A204.1 (cell line): ENCODE data around the gene GPC6.

Experiments
- FAIRE-seq: peaks from 2 replicates; lab custom pipeline; 2012; peaks lifted over from hg19 to GRCh38; lab: Jason Lieb, UNC

The GPC6 gene

DNA sequence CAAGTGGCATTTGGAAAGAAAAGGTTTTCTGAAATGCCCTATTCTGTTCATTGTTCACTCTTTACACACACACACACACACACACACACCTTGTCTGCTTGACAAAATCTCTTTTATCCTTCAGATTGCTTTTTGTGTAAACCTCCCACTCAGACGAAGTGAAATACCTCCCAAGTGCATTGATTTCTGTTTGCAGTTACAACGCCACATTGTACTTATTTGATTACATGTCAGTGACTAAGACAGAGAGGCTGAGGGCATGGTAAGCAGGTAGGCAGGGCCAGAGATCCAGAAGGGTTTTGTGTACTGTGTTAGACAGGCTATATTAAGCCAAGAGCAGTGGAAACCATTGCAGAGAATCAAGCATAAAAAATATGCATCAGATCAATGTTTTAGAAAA lies 561.8 kb downstream of the GPC6 start:
- no peak for FAIRE-seq

DNA sequence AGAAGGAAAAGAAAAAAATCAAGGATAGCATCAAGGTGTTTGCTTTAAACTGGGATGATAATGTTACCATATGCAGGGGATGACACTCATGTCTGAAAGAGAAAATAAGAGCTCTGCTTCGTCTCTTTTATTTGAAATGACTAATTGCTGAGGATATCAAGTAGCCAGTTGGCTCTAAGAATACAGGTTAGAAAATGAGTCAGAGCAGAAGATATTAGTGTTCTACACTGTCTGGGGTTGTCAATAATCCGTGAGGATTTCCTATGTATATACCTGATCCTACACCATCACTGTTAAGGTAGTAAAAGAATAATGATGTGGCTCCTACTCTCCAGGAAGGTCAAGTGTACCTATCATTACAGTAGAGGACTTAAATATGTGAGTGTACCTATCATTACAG lies 562.5 kb downstream of the GPC6 start:
- FAIRE-seq, result no peak

DNA sequence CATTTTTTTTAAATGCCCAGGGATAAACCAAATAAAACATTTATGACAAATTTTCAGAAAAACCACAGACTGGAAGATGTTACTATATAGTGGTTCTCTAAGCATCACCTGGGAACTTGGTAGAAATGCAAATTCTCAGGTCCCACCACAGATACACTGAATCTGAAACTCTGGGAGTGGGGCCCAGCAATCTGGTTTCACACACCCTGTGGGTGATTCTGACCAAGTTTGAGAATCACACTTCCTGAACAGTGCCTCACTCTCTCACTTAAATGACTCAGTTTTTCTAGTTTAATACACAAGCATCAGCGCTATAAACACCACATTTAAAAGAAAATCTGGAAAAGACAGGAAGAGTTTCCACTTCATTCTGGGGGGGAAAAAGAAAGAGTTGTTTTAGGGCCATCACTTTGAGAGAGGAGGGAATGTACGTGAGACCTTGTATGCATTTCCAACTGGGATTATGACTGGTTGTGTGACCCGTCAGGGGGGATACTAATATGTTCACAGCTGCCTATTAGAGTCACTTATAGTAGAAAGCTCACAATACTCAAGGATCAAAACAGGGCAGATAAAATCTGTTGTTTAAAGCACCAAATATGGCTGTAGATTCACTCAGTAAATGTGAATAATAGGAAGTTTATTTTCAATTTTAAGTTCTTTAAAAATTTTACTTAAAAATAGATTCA lies 567.7 kb downstream of the GPC6 start:
- FAIRE-seq, result no peak

DNA sequence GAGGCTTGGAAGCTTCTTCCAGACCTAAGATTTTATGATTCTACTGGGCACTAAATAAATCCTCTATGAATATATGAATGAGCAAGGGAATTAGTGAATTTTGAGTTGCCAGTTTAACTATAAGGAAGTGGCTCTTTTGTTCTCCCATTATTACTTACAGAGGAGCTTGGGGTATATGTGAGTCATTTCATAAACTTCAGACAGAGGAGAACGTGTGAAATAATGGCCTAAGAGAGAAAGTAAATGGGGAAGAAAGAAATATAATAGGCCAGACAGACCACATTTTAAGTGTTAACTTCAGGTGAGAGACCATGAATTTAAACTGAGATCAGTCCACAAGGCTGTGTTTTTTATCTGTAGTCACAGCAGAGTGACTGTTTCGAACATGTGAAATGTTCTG lies 570.9 kb downstream of the GPC6 start:
- FAIRE-seq, result no peak

DNA sequence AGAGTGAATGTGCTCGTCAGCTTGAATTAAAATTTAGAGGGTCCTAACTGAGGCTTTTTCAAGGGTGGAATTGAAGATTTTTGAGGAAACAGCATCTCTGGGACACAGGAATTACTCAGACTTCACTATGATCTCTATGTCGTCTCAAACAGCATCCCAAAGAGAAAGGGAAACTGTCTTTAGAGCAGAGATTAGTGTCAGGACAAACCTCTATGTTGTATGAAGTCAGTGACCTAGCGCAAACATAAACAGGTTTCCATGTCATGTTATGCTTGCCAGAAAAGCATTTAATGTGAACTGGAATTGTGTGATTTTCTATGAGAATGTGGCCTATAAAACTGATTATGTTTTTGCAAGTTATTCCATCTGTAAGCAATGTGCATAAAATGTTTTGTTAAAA lies 573.7 kb downstream of the GPC6 start:
- FAIRE-seq, result no peak

DNA sequence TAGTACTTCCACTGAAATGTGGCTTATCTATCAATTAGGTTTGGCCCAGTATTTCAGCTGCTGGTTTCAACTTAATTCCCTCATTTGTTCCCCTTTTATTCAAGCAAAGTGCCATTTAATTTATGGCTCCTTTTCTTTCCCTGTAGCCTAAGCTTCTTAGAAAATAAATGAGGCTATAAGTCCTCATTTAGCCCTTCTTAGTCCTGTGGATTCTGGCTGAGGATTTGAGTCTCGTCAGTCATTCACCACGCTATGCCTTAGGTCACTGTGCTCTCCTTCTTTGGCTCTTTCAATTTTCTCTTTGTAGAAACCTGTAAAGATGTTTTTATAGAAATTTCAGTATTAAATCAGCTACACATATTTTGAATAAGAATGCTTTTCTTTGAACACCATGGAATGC lies 579.1 kb downstream of the GPC6 start:
- FAIRE-seq, result no peak

DNA sequence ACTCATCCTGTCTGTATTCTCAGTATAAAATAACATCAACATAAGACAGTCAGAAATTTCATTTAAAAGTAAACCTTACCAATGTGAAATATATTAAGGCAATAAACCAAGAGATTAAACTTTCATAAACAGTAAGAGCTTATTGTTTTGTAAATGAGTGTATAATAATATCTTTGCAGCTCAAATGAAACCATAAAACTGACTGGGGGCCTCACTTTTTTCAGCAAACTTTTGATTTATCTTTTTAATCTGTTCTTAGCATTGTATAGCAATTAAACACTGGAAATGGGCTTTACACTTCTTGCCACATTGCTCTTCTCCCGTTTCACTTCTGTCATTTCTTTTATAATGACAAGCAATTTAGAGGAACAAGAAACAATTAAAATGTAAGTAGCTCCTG lies 580.3 kb downstream of the GPC6 start:
- FAIRE-seq, result no peak

DNA sequence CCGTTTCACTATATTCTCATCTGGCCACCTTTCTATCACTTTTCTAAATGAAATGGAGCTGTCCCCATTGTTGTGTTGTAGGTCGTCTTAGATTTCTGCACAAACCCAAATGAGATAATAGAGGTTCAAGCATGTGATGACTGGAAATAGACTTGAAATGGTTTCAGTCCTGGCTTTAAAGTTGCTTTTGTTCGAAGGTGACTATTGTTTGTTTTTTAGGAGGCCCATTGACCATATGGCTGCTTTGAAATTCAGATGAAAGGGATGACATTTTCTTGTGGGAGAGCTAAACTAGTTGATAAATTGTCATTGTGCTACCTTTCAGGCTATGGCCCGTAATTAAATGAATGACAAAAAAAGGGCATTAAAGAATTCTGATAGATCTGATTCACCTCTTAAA lies 583.7 kb downstream of the GPC6 start:
- no peak for FAIRE-seq

DNA sequence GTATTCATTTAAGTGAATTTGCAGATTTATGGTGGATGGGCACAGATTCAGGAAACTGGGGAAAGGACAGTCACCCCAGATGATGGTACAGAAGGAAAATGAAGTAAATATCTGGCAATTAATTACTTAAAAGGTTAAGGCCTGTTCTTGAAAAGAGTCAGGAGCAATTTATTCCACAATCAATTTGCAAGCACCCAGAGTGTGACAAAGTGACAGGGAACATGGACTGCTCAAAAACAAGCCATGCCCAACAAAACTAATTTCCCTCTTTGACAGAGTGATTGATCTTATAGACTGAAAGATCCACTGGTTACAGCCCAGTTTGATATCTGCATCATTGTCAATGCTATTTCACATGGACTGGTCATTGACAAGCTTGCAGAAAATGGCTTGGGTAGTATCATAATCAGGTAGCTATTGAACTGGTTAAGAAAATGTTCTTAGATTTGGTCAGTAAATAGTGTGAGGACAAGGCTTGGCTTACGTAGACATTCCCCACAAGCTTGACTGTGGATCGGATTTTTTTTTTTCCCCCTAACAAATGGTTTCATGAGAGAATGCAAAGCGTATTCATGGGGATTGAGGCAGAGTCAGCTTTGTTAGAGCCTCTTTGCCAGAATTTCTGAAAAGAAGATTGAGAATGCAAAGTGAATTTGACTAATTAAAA lies 584.6 kb downstream of the GPC6 start:
- no peak for FAIRE-seq

DNA sequence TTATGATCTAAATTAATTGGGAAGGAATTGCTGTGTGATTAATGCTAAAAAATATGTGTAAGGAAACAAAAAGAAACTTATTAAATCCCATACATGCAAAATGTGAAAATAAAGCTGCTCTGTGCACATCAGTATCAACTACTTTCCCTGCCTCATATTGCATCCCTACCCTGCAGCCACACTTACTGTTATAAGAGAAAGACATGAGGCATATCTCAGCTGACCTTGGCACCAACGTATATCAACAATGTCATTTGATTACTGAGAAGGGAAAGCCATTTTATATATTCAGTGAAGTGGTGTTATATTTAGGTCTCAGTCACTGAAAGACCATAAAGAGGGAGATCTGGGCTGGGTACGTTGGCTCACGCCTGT lies 585.1 kb downstream of the GPC6 start:
- FAIRE-seq, result no peak

DNA sequence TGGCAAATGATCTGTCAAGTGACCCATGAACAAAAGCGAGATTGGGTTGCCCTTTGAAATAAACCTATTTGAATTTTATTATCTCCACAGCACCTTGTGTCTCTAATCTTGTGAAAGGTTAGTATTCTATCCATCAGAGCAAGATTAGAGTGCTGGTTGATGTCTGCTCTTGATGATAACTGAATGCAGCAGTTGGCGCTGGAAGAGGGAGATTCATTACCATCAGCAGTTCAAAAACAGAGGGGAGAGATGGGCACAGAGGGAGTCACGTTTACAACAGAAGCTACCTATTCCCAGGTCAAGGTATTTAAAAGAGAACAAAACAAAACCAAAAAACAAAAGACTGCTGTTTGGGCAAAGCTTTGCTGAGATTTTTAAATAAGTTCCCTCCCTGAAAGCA lies 588.1 kb downstream of the GPC6 start:
- FAIRE-seq, result no peak

DNA sequence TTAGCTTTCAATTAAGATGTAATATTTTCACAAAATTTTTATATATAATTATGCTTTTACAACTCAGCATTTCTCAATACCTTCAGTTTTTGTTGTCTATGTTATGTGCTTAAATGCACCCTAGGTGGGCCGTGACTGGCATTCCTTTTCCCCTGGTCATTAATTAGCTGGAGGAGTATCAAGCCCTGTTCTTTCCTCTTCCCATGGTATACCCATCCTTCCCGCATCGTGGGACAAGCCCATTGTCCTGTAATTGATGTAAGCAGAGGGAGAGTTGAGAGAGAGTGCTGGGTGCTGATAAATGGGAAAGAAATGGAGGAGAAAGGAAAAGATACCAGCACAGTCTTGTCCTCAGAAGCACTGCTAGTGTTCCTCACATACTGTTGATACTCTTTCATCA lies 591.7 kb downstream of the GPC6 start:
- FAIRE-seq, result no peak

DNA sequence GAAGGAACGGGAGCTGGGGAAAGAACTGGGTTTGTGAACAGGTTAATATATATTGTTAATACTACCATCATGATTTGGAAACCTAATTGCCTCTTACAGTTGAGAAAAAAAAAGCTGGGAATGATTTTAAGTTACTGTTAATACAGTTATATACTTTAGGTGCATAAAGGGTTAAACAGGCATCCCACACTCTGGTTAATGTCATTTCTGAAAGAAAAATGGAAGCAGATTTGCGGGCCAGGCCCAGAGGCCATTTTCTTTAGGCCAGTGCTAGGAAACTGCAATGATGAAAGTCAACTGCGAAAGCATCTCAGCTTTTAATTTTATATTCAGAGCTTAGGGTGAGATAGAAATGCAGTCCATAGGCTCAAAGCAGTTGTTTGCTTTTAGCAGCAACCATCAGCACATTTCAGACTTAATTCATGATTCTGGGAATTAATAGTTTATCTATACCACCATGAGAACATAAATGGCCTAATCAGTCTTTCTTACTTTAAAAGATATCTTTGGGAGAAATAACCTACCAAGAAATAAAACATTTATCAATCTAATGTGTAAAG lies 592.8 kb downstream of the GPC6 start:
- FAIRE-seq, result no peak

DNA sequence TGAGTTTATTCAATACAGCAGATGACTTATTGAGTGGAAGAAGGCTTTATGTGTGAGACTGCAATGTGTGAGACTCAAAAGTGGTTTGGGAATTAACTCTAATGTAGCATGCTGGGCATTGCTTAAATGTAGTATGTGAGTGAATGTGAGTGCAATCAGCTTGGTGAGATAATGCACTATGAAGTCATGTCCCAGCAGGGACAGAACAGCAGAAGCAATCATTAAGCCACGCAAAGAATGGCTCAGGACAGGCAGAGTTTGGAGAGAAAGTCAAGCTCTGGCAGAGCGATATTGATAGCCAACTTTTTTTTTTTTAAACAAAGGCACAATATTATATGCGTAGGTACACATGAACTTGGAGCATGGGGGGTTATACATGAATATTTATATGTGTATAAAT lies 597.7 kb downstream of the GPC6 start:
- FAIRE-seq, result no peak

DNA sequence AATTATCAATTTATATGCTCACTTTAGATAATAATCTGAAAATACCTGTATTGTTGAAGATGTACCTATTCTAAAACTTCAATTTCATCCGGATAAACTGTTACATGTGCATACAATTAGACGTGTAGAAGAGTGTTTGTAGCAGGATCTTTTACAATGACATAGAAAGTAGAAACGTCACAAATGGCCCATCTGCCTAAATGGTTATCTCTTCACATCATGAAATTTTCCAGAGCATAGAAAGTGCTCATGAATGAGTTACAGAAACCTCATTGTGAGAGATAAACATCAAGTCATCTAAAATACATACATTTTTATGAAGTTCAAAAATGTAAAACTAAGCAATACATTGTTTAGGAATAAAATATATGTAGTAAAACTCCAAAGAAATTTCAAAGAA lies 607.4 kb downstream of the GPC6 start:
- no peak for FAIRE-seq

DNA sequence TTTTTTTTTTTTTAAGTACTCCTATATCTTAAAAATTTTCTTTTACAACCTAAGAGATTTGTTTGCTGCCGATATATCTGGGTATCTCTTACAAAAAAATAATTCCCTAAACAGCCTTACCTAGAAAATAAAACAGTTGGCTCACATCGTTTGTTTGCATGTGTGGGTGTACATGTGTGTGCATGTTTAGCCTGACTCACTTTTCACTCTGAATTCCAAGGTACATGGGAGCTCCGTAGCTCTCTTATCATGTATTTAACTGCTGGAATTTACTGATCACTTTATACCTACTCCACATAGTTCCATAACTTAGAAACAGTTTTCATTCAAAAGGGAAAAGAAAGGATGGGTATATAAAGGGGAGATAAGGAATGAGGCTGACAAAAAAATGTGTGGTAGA lies 616.5 kb downstream of the GPC6 start:
- no peak for FAIRE-seq

DNA sequence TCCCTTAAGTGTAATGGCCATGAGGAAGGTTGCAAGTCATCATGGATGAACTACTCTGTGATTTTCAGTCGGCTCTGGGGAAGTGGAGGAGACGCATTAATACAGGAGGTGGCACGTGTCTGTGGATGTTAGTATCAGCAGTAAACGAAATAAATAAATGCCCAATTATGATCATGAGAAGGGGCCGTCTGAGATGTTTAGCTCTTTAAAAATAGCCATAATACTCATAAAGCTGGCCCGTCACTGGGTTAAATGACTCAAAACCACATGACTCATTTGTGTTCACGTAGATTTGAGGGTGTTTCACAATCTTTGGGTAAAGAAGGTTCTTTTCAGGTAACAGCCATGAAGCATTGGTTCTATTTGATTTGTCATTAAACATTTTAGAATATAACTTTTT lies 620.6 kb downstream of the GPC6 start:
- FAIRE-seq, result no peak

DNA sequence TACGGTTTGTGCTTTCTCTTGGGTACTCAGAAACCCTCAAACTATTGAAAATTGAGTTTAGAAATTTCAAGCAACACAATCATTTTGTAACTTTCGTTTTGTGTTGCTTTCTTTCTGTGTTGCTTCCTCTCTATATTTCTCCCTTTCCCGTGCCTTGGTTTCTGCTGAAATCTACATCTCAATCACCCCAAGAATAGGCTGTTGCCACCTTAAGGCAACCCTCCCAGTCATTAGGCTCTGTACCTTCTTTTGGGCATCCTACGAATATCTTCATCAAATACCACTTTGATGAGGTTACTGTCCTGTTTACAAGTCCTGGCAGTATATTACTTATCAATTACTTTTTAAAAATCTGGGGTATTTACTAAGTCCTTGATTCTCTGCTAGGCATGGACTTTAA lies 621.6 kb downstream of the GPC6 start:
- FAIRE-seq, result no peak

DNA sequence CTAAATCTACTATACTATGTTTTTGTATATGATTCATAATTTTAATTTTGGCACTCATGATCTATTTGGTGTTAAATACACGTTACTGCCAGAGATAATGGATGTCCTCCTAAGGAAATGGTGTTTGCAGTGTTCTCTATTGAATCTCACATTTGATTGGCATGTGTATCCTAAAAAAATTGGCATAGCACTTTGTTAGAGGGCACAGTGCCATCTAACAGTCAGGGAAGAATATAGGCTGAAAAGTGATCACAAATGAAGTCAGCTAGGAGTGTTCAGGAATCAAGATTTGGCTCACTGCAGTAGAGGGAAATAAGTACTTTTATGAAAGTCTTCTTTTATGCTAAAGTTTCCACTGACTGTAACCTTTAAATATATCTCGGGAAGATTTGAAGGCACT lies 624.6 kb downstream of the GPC6 start:
- FAIRE-seq, result no peak

DNA sequence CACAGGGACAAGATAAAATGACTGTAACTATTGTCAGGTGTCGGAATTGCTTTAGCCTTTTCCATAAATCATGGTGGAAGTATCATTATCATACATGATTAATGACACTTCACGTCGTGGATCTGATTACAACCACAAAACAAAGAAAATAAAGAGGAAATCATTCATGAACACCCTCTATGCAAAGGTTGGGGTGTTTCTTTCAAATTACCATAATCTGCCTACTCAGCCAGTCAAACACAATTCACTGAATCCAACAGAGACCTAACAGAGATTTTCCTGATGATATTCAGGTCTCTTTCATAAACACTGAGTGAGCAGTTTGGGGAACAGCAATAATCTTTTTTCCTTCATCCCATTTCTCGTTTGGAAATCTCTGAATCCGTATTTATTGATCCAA lies 627.3 kb downstream of the GPC6 start:
- FAIRE-seq, result no peak

DNA sequence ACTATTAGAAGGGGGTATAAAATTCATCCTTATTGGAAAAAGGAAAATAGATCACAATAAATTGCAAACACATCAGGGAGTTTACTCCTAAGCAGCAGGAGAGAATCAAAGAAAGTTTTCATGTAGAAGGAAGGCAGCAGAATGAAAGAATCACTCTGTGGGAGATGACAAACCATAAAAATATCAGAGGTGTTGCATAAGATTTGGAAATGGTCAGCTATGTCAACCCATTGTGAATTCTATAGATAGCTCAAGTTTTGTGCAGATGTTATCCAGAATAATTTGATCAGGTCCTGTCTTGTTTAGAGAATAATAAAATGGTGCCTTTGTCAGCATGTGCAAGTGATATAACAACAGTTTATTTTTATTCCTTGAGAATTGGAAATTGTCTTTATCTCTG lies 630.5 kb downstream of the GPC6 start:
- FAIRE-seq, result no peak

DNA sequence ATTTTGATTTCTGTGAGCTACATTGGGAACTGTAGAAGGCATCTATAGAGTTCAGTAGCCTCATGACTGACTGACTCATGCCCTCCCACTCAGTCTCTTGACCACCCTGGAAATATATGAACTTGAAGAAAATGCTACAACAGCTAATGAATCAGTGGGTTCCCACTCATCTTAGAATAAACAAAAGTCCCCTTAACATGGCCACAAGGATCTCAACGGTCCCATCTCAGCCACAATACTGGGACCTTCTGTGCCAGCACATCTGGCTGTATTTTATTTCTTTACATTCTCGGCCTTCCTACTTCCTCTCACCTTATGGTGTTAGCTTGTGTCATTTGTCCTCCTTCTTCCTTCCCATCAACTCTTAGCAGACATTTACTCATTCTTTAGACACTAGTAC lies 633.1 kb downstream of the GPC6 start:
- no peak for FAIRE-seq

DNA sequence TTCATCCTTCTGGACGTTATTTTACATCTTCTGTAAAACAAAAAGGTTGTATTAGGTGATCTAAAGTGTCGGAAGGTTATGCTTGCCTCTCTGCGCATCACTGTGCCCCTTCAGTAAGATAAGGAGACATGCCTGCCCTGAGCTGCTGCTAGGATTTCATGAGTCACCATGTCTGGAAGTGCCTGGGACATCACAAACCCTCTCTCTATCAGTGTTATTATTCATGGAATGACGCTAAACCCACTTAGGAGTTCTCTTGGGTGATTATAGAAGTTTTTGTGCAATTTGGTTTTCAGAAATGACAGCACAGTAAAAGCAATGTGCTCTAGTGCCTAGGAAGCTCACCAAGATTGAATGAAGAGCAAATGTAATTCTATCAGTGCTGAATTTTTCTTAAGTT lies 635.2 kb downstream of the GPC6 start:
- no peak for FAIRE-seq

DNA sequence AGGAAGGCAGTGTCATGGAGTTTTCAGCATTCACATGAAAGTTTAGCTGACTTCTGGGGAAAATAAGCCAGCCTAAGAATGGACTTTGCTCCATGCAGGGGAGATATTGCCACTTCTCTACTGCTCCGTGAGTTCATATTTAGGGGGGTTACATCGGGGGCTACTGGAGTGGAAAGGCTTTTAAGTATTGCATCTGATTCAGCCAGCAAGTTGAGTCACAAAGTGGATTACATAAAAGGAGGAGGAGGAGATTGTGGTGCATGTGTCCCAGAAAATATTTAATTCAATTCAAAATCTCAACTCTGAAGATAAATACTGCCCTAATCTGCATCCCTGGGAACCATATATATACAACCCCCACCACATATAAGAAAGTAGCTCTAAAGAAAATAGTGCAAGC lies 635.7 kb downstream of the GPC6 start:
- no peak for FAIRE-seq
